OCI-LY3 (cell line): Measurements from ENCODE around the gene OXNAD1.

Experiments
- H2AFZ ChIP-seq: fragments of 200-600, 300-600 bp; shearing (Covaris generic); 2 replicates; pipeline ENCODE4 v1.6.0; 2014; ENCODE audit warnings: antibody characterized with exemption, low read depth, low read length
- H3K27ac ChIP-seq: fragments of 200-600, 300-600 bp; sonication (generic); 2 replicates; pipeline ENCODE4 v1.5.1; 2014; ENCODE audit warnings: mild to moderate bottlenecking, low read length, moderate library complexity, mixed read lengths
- H3K27me3 ChIP-seq: fragments of 200-600, 300-600 bp; sonication (generic); 2 replicates; pipeline ENCODE4 v1.6.1; 2014; ENCODE audit warnings: low read depth, low read length, mixed read lengths
- H3K36me3 ChIP-seq: fragments of 200-600, 300-600 bp; sonication (generic); replicated peaks from 2 replicates; pipeline ENCODE3; 2014; ENCODE audit warnings: low read depth, low read length, mixed read lengths
- H3K4me1 ChIP-seq: fragments of 300-600, 200-600 bp; sonication (generic); 2 replicates; pipeline ENCODE4 v1.6.1; 2014; ENCODE audit warnings: low read length, mixed read lengths
- H3K4me2 ChIP-seq: fragments of 200-600, 300-600 bp; sonication (generic); 2 replicates; pipeline ENCODE4 v1.6.1; 2014; ENCODE audit warnings: low read length, mixed read lengths
- H3K4me3 ChIP-seq: fragments of 300-600, 200-600 bp; sonication (generic); 2 replicates; pipeline ENCODE4 v1.5.1; 2014; ENCODE audit warnings: antibody characterized with exemption, mild to moderate bottlenecking, low read length, moderate library complexity
- H3K79me2 ChIP-seq: fragments of 300-600, 200-600 bp; shearing (Covaris generic); 2 replicates; pipeline ENCODE4 v1.6.1; 2014; ENCODE audit warnings: mild to moderate bottlenecking, low read length, mixed read lengths
- H3K9ac ChIP-seq: fragments of 300-600, 200-600 bp; shearing (Covaris generic); 2 replicates; pipeline ENCODE4 v1.6.0; 2014; ENCODE audit warnings: mild to moderate bottlenecking, low read length, moderate library complexity
- H3K9me3 ChIP-seq: fragments of 200-600, 300-600 bp; shearing (Covaris generic); 2 replicates; pipeline ENCODE4 v1.6.1; 2014; ENCODE audit warnings: low read length, mixed read lengths; ENCODE audit not compliant: insufficient read depth
- H4K20me1 ChIP-seq: fragments of 200-600, 300-600 bp; sonication (generic); 2 replicates; pipeline ENCODE4 v1.6.1; 2016; ENCODE audit warnings: low read length, mixed read lengths; ENCODE audit not compliant: insufficient read depth
- EZH2phosphoT487 ChIP-seq: fragments of 200-600 bp; shearing (Covaris generic); IDR thresholded peaks from 2 replicates; pipeline ENCODE4 v1.6.1; 2018; ENCODE audit warnings: antibody characterized with exemption, mixed run types, low read depth
- TF ChIP-seq, protein P1 (sequence below): fragments of 200-600, 300-600 bp; sonication (generic); IDR thresholded peaks from 2 replicates; pipeline ENCODE4 v1.5.1; 2014; ENCODE audit warnings: antibody characterized with exemption, low read length, low read depth

OXNAD1 gene

GRCh38 chr3:16326724-16327349, 61.8 kb downstream of the OXNAD1 start:
- no peak overlapping the region for H3K4me2 ChIP-seq
- no peaks in the 10 kb centered on the region for H3K9me3 ChIP-seq
- H3K4me3 ChIP-seq: no peak overlapping the region
- no peaks in the 10 kb centered on the region for H3K27me3 ChIP-seq
- no peak overlapping the region for H3K27ac ChIP-seq
- H3K4me1 ChIP-seq: no peaks in the 10 kb centered on the region
- peaks cover 66% of the 10 kb centered on the region for H3K36me3 ChIP-seq
- H2AFZ ChIP-seq: no peak overlapping the region
- peaks cover 26% of the 10 kb centered on the region; the same call in 1 of the 2 replicates for H3K79me2 ChIP-seq
- TF ChIP-seq, protein P1, sequence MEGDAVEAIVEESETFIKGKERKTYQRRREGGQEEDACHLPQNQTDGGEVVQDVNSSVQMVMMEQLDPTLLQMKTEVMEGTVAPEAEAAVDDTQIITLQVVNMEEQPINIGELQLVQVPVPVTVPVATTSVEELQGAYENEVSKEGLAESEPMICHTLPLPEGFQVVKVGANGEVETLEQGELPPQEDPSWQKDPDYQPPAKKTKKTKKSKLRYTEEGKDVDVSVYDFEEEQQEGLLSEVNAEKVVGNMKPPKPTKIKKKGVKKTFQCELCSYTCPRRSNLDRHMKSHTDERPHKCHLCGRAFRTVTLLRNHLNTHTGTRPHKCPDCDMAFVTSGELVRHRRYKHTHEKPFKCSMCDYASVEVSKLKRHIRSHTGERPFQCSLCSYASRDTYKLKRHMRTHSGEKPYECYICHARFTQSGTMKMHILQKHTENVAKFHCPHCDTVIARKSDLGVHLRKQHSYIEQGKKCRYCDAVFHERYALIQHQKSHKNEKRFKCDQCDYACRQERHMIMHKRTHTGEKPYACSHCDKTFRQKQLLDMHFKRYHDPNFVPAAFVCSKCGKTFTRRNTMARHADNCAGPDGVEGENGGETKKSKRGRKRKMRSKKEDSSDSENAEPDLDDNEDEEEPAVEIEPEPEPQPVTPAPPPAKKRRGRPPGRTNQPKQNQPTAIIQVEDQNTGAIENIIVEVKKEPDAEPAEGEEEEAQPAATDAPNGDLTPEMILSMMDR: no peak
- TF ChIP-seq EZH2phosphoT487: no peak
- H4K20me1 ChIP-seq: peaks cover 41% of the 10 kb centered on the region
- no peak overlapping the region for H3K9ac ChIP-seq

DNA sequence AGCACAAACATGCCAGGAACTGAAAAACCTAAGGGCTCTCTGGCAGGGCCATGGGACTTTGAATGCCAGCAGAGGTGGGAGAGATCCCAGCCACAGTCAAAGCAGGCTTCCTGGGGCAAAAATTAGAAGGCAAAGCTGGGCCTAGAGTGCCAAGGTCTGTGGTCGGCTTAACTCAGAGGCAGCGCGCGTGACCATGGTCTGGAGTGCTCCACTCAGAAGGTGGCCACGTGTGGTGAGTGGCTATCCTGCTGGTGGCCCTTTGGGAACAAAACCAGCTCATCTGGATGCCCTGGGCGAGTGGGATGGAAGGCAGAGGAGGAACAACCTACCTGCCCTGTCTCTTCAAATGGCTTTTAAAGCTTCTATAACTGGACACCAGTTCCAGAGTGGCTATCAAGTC, 63.1 kb downstream of the OXNAD1 start:
- H3K27me3 ChIP-seq: no peaks in the 10 kb centered on the region
- H3K4me2 ChIP-seq: no peak overlapping the region
- no peak overlapping the region for H3K9ac ChIP-seq
- peaks cover 33% of the 10 kb centered on the region for H3K79me2 ChIP-seq
- H4K20me1 ChIP-seq: peaks cover 46% of the 10 kb centered on the region
- H2AFZ ChIP-seq: no peak overlapping the region
- no peak overlapping the region for H3K27ac ChIP-seq
- H3K9me3 ChIP-seq: no peaks in the 10 kb centered on the region
- H3K36me3 ChIP-seq: peaks cover 66% of the 10 kb centered on the region
- no peaks in the 10 kb centered on the region for H3K4me1 ChIP-seq
- TF ChIP-seq, protein P1: no peak
- no peak for TF ChIP-seq EZH2phosphoT487
- no peak overlapping the region for H3K4me3 ChIP-seq

GRCh38 chr3:16329036-16329825, 64.2 kb downstream of the OXNAD1 start:
- Histone ChIP-seq H3K9me3 (no peaks in the 10 kb centered on the region), H4K20me1 (peaks cover 48% of the 10 kb centered on the region)
- TF ChIP-seq, protein P1: no peak
- TF ChIP-seq EZH2phosphoT487: no peak

GRCh38 chr3:16329826-16330129, 64.8 kb downstream of the OXNAD1 start:
- H3K36me3 ChIP-seq: peaks cover 67% of the 10 kb centered on the region
- H3K27ac ChIP-seq: no peak overlapping the region
- no peak overlapping the region for H2AFZ ChIP-seq
- no peak overlapping the region for H3K4me3 ChIP-seq
- H3K27me3 ChIP-seq: no peaks in the 10 kb centered on the region
- no peaks in the 10 kb centered on the region for H3K9me3 ChIP-seq
- H3K4me1 ChIP-seq: no peaks in the 10 kb centered on the region
- H3K79me2 ChIP-seq: peaks cover 43% of the 10 kb centered on the region
- H4K20me1 ChIP-seq: peaks cover 53% of the 10 kb centered on the region
- no peak overlapping the region for H3K4me2 ChIP-seq
- TF ChIP-seq, protein P1: no peak
- TF ChIP-seq EZH2phosphoT487: no peak
- no peak overlapping the region for H3K9ac ChIP-seq

More at GRCh38 chr3:16329036-16329825, 64.2 kb downstream of the OXNAD1 start:
- Histone ChIP-seq H3K4me1 (no peaks in the 10 kb centered on the region), H3K27me3 (no peaks in the 10 kb centered on the region), H2AFZ (no peak overlapping the region), H3K36me3 (peaks cover 62% of the 10 kb centered on the region), H3K4me2 (no peak overlapping the region), H3K79me2 (peaks cover 37% of the 10 kb centered on the region), H3K27ac (no peak overlapping the region), H3K9ac (no peak overlapping the region), H3K4me3 (no peak overlapping the region)
